ENCODE data around the gene RTN1.

- TF ChIP-seq POLR2A (IDR thresholded peaks at IDR 0.05; ENCODE audit: extremely low read depth, insufficient read length), result no peak
- no peak for TF ChIP-seq MYC (IDR thresholded peaks at IDR 0.05; ENCODE audit: low read depth, low read length)
- TF ChIP-seq CTCF (IDR thresholded peaks at IDR 0.05; ENCODE audit: low read depth, low read length), result no peak
Observed at GRCh38 chr14:59580911-59581310, 289.7 kb downstream of the RTN1 start.

Data from NB4 (cell line).